Activated gamma-delta T cell treated with anti-CD3 and anti-CD28 coated beads, Interleukin-2, amount 50 U/mL, for 16 hours (primary cell): ENCODE results near the gene RAB1B.
"Not testable (repeated sequence)": the region's sequence is repeated elsewhere in the genome, so short reads cannot be mapped to it uniquely, and the experiment has no call there.

ENCODE experiments used
- DNase-seq: peaks from one replicate; pipeline ENCODE4 v3.0.0-alpha.2; 2020; ENCODE audit warnings: low read depth

The RAB1B gene

GRCh38 chr11:66267379-66268243, 828 bp upstream of the RAB1B start:
- DNase-seq: peak; percentile 78

DNA sequence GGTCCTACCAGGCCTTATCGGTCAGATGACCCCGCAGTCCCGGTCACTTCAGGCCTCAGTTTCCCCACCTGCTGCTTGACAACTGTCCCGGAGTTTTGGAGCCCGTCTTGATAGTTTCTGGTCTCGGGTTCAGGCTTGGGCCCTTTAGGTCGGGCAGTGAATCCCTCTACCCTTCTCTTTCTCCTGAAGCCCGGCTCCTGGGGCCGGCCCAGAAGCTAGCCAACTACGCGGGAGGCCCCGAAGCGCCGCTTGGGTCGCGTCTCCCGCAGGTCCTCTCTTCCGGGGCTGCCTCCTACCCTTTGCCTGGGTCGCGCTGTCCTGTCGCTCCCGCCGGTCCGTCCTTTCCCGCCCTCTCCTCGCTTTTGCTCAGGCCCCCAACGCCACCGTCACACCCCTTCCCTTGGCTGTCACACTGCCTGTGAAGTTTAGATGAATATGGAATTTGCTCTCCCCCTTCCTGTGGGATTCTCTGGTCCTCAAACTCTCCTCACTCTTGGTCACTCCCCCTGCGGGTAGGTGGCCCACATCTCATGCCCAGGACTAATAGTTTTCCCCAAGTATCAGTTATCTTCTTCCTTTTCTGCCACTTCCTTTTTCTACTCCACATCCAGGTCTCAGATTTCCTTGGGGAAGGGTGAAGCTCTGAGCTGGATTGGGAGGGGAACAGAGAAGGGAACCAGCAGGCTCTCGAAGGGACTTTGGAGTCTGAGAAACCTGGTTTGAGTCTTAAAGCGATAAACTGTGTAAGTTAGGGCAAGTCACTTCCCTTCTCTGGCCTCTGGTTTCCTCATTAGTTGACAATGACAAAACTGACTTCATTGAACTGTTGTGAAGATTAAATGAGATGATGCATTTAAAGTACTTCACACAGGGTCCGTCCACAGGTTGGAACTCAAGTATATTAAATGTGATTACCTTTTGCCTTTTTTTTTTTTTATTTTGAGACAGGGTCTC, 790 bp downstream of the RAB1B start:
- no peak for DNase-seq

DNA sequence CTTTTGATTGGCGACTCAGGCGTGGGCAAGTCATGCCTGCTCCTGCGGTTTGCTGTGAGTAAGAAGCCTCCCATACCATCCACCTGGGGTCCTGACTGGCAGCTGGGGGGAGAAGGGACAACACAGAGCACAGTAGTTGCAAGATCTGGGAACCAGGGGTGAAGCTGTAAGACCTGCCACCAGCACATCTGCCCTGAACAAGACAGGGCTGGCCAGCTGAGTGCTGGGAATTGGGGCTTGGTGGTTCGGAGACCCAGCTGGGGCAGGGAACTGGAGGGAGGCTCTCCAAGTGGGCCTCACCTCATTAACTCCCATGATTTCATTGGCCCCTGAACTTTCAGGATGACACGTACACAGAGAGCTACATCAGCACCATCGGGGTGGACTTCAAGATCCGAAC, 3.4 kb downstream of the RAB1B start:
- DNase-seq: no peak

GRCh38 chr11:66272596-66272995, 4.2 kb downstream of the RAB1B start:
- peak; percentile 41 for DNase-seq

DNA sequence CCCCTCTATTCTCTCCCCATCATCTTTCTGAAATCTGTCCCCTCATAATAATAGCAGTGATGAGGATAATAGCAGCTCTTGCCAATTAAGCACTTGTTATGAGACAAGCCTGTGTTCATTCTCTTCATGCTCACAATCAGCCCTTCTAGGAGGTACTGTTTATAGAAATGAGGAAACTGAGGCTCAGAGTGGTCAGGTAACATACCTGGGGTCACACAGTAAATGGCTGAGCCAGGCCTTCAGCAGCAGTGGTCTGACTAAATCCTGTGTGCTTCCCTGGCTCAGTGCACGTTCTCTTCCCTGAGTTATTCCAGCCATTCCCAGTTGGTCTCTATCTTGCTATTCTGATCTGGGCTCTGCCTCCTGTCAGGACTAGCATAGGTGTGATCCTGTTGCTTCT, 5.8 kb downstream of the RAB1B start:
- DNase-seq: no peak

DNA sequence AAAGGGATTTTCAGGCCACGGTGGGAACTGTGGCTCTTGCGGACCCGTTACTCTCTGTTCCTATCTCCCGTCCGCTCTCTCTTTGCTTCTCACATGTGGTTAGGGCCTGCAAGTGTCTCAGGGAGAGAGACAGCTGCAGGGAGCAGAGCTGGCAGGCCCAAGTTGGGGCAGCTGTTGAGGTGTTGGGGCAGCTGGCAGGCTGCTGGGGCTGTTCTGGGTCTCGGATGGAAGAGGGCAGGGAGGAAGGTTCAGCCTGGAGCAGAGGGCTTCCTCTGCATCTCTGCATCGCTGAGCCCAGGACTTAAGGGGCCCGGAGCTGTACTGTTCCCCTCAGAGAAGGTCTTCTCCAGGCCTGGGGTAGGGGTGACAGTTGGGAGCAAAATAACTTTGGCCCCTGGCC, 7.0 kb downstream of the RAB1B start:
- DNase-seq: no peak

- DNase-seq: no peak
Observed at GRCh38 chr11:66275984-66276612, 7.7 kb downstream of the RAB1B start.

DNA sequence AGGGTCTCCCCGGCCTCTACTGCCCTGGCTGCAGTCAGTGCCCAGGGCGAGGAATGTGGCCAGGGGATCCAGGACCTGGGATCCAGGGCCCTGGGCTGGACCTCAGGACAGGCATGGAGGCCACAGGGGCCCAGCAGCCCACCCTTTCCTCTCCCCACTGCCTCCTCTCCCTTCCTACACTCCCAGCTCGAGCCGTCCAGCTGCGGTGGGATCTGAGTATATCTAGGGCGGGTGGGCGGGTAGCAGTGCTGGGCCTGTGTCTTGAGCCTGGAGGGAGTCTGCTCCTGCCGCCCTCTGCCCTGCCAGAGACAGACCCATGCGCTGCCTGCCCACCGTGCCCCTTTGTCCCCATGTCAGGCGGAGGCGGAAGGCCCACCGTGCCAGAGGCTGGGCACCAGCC, 8.2 kb downstream of the RAB1B start:
- DNase-seq: not testable (repeated sequence)

- not testable (repeated sequence) for DNase-seq
Observed at GRCh38 chr11:66277064-66277463, 8.6 kb downstream of the RAB1B start.

GRCh38 chr11:66277471-66278362, 9.3 kb downstream of the RAB1B start, which contains the start of gene CNIH2:
TSS of gene CNIH2 (plus strand) at chr11:66278175. CDS start at chr11:66278457, 282 bp downstream.
- no peak for DNase-seq

- no peak for DNase-seq
Observed at GRCh38 chr11:66278363-66279091, 10.1 kb downstream of the RAB1B start.

DNA sequence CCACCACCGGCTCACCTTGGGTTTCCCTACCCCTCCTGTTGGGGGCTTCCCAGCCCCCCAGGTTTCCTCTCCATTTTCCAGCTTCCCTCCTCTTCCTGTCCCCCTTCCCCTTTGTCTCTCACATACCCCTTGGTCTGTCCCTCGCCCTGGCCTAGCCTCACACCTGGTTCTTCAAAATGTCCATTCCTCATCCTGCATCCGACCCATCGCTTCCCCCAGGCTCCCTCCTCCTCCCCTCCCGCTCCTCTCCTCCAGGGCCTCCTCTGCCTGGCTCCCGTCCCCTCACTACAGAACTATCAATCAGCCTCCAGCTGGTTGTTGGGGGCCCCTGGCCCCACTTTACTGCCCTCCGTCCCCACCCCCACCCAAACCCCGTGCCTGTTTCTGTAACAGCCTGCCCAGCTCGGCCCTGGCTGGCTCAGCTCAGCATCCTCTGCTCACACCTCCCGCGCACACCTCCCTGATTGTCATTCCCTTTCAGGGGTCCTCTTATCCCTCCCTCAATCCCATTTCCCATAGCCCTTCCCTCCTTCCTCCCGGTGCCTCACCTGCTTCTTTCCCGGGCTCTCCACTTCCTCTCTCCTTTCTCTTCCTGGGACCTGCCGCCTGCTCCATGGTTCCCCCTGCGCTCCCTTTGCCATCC, 10.8 kb downstream of the RAB1B start:
- DNase-seq: no peak

DNA sequence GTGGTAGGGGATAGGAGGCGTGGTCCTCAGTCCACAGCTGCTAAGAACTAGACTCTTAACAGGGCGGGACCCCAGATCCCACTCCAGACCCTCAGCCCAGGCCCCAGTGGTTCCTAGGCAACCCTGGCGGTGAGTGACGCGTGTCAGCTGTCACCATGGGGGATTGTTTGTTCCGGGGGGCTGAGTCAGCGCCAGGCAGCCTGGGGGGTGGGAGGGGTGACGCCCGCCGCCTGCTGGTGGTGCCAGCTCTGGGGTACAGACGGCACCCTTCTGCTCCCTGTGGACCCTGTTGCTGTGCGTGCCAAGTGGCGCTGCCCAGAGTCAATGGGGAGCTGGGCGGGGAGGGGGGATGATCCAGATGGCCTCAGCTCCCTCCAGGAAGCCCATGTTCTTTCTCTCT, 12.0 kb downstream of the RAB1B start:
- DNase-seq: no peak

GRCh38 chr11:66281001-66281400, 12.6 kb downstream of the RAB1B start:
- DNase-seq: no peak

DNA sequence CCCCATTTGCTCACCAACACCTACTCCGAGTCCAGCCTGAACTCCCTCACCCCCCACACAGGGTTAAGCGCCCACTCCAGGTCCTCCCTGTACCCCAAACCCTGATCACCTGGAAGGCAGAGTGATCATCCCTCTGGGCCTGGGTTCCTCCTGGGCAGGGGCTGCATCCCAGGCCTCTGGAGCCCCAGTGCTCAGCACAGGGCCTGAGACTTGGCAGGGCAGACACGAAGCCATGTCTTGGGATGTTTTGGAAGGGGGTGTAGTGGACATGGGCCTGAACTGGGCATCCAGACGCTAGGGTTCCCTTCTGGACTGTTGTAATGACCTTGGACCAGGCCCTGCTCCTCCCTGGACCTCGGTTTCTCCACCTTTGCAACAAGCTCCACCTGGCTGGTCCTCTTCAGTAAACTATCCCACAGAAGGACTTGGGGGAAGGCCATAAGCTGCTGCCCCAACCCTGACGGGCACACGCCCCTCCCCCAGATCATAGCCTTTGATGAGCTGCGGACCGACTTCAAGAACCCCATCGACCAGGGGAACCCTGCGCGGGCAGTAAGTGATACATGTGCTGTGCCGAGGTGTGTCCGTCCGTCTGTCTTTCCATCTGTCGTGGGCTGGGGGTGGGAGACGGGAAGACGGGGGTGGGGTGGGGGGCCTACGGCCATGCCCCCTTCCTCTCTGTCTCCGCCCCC, 13.5 kb downstream of the RAB1B start:
- no peak for DNase-seq

- peak; percentile 100 for DNase-seq
Observed at GRCh38 chr11:66282468-66283455, 14.3 kb downstream of the RAB1B start.

DNA sequence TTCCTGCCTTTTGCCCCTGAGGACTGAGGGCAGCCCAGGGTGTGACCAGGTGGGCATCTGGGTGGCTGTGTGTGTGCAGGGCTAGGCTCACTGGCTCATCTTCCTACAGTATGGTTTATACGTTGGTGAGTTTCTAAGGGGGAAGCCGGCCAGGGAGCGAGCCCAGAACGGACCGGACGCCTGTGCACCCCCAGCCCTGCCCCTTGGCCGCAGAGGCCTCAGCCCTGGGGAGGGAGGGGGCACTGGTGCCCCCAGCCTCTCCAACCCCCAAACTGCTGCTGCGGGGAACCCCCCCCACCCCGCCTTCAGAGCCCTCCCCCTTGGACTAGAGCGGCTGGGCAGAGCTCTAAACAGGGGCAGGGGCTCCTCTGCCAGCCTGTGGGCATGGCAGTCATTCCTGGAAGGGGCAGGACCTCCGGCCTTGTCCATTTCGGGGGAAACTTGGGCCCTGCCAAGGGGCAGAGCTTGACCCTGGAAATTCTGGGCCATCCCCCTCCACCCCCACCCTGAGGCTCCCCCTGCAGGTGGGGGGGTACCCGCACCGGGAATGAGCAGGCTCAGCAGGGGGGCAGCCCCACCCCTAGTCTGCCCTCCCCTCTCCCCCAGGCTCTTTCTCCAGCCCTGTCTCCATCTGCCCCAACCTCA, 15.1 kb downstream of the RAB1B start:
- DNase-seq: no peak
